Peyer's patch (tissue), 4 donors: Measurements from ENCODE around the gene GINS2. TPM values are rescaled to one million over a fixed set of nuclear protein-coding genes. Genes with fewer than 3 reads are reported as not detected.

ENCODE experiments used
- DNase-seq, 3 donors: peaks; one replicate each; pipeline ENCODE4 v3.0.0-alpha.2; 2017 to 2019
- H3K27ac ChIP-seq, 4 donors: fragments of 200-600 bp; sonication (generic); one replicate each; pipeline ENCODE4 v1.5.1; 2016 to 2019
- H3K27me3 ChIP-seq, 2 donors: fragments of 200-600 bp; sonication (generic); one replicate each; pipeline ENCODE4 v1.5.1; 2019
- H3K36me3 ChIP-seq, 3 donors: fragments of 200-600 bp; sonication (generic); one replicate each; pipeline ENCODE4 v1.5.1; 2016 to 2019
- H3K4me1 ChIP-seq, 4 donors: fragments of 200-600 bp; sonication (generic); one replicate each; pipeline ENCODE4 v1.5.1; 2016 to 2019
- H3K4me3 ChIP-seq, 4 donors: fragments of 200-600 bp; sonication (generic); 1 replicate in 3 of 4; 2 replicates in 1 of 4; pipeline ENCODE4 v1.5.1; 2016 to 2019; ENCODE audit warnings: mild to moderate bottlenecking in 1 of 4
- H3K9me3 ChIP-seq, 4 donors: fragments of 200-600 bp; sonication (generic); one replicate each; pipeline ENCODE4 v1.5.1; 2016 to 2019; ENCODE audit warnings: mild to moderate bottlenecking in 1 of 4
- POLR2A ChIP-seq, 2 donors: fragments of 450-650 bp; IDR thresholded peaks; one replicate each; pipeline ENCODE4 v1.5.1; 2017; ENCODE audit warnings: antibody characterized with exemption in 2 of 2, mild to moderate bottlenecking in 2 of 2, moderate library complexity in 2 of 2
- total RNA-seq, 4 donors: library from RNA; depleted of rRNA; stranded (reverse); fragments of >200 nt; gene quantifications; one replicate each; pipeline ENCODE4 v1.1.0, GENCODE V29; 2016
- TF ChIP-seq, protein P1 (sequence below), 6 experiments: fragments of 450-650 bp in 4 of 6; fragments of 200-600 bp in 2 of 6; sonication (generic) in 1 of 6; IDR thresholded peaks; one replicate each; pipeline ENCODE4 v1.5.1; 2017 to 2019; ENCODE audit warnings: antibody characterized with exemption in 6 of 6, mild to moderate bottlenecking in 3 of 6, moderate library complexity in 1 of 6

GINS2 gene
- total RNA-seq, 4 donors from 2014 or later, result 2.9 to 10.7 (median 5.2) TPM

DNA sequence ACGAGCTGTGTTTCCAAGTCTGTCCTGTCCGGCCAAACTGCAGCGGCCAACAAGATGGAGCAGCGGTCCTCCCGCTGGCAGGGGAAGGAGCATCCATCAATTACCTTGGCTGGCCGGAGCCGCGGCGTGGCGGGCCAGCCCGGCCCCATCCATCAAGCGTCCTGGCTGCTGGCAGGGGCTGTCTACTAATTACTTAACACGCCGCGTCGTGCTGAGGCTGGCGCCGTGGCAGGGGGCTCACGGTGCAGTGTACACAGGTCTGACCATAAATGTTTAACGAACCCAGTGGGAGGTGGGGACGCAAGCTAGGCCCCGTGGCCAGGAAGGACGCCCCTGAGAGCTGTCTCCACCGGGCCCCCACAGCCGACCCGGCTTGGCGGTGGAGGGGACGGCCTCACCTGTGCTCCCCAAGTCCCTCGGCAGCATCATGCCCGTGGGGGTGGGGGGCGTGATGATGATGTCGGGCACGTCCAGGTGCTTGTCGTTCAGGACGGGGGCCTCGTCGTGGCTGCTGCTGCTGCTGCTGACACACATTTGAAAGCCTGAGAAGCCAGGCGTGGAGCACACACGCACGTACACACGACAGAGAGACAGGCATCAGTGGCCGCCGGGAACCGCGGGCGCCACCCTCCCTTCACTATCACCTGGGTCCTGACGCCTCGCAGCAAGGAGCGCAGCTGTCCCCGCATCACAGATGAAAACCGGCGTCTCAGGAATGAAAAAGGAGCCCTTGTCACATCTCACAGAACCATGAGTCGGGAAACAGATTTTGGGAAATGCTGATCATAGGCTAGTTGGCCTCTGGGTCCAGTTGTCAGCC lies 21.2 kb upstream of the GINS2 start:
- no peak for DNase-seq
- Histone ChIP-seq H3K27me3 (no peaks in the 10 kb centered on the region), H3K27ac (no peak overlapping the region), H3K4me1 (no peaks in the 10 kb centered on the region), H3K4me3 (no peak overlapping the region), H3K9me3 (no peaks in the 10 kb centered on the region), H3K36me3 (no peaks in the 10 kb centered on the region)
- TF ChIP-seq POLR2A (IDR thresholded peaks at IDR 0.05), result no peak
- TF ChIP-seq, protein P1, sequence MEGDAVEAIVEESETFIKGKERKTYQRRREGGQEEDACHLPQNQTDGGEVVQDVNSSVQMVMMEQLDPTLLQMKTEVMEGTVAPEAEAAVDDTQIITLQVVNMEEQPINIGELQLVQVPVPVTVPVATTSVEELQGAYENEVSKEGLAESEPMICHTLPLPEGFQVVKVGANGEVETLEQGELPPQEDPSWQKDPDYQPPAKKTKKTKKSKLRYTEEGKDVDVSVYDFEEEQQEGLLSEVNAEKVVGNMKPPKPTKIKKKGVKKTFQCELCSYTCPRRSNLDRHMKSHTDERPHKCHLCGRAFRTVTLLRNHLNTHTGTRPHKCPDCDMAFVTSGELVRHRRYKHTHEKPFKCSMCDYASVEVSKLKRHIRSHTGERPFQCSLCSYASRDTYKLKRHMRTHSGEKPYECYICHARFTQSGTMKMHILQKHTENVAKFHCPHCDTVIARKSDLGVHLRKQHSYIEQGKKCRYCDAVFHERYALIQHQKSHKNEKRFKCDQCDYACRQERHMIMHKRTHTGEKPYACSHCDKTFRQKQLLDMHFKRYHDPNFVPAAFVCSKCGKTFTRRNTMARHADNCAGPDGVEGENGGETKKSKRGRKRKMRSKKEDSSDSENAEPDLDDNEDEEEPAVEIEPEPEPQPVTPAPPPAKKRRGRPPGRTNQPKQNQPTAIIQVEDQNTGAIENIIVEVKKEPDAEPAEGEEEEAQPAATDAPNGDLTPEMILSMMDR (IDR thresholded peaks at IDR 0.05), result no peak

GRCh38 chr16:85708338-85708737 lies 19.6 kb upstream of the GINS2 start:
- Histone ChIP-seq H3K4me3 (no peak overlapping the region), H3K27me3 (no peaks in the 10 kb centered on the region), H3K27ac (no peak overlapping the region), H3K9me3 (no peaks in the 10 kb centered on the region), H3K4me1 (no peaks in the 10 kb centered on the region), H3K36me3 (no peaks in the 10 kb centered on the region)
- DNase-seq, result no peak
- no peak for TF ChIP-seq POLR2A (IDR thresholded peaks at IDR 0.05)
- TF ChIP-seq, protein P1 (IDR thresholded peaks at IDR 0.05), result no peak

DNA sequence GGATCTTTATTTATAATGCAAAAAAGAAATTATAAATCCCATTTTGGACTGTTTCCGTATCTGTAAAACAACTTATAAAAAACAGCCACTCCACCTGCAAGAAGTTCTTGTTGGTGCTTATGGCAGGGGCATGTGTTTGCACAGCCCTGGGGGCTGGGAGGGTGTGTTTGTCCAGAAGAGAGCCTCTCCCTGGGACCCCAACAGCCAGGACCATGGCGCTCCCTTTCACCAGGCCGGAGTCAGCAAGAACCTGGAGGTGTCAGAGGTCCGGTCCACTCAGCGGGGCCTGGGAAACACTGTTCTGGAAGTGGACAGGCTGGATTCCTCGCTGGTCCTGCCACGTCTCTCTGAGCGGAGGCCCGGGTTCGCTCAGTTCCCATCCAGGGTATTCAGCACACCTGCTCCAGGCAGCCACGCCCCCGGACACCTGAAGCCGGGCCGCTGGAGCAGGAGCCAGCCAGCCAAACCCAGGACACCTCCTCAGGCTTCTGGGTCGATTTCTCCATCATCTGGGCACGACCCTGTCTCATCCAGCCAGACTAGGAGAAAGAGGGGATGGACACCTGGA lies 18.9 kb upstream of the GINS2 start:
- H3K4me1 ChIP-seq, result no peaks in the 10 kb centered on the region
- H3K9me3 ChIP-seq, result no peaks in the 10 kb centered on the region
- H3K36me3 ChIP-seq, result no peaks in the 10 kb centered on the region
- H3K4me3 ChIP-seq, result no peak overlapping the region
- TF ChIP-seq, protein P1 (IDR thresholded peaks at IDR 0.05), result no peak
- no peak for TF ChIP-seq POLR2A (IDR thresholded peaks at IDR 0.05)
- no peak for DNase-seq
- H3K27ac ChIP-seq, result no peak overlapping the region
- H3K27me3 ChIP-seq, result no peaks in the 10 kb centered on the region

DNA sequence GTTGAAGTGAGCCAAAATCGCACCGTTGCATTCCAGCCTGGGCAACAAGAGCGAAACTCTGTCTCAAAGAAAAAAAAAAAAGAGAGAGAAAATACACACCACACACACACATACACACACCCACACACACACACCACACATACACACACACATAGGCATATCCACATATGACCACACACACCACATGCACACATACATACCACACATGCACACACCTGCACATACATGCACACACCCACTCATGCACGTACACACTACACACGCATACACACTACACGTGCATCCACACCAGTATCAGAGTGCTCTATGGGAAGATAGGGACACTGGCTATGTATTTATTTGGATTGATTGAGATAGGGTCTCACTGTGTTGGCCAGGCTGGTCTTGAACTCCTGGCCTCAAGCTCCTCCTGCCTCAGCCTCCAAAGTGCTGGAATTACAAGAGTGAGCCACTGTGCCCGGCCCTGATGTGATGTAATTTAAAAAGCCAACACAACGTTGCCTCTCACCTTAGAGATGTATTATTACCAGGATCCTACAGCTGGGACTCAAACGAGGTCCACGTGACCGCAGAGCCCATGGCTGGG lies 17.8 kb upstream of the GINS2 start:
- no peak for TF ChIP-seq POLR2A (IDR thresholded peaks at IDR 0.05)
- TF ChIP-seq, protein P1 (IDR thresholded peaks at IDR 0.05), result no peak
- Histone ChIP-seq H3K36me3 (no peaks in the 10 kb centered on the region), H3K9me3 (no peaks in the 10 kb centered on the region)

GRCh38 chr16:85704900-85705846 lies 16.4 kb upstream of the GINS2 start:
- DNase-seq, result no peak
- no peaks in the 10 kb centered on the region for H3K9me3 ChIP-seq
- H3K4me1 ChIP-seq, result no peaks in the 10 kb centered on the region
- no peak overlapping the region for H3K27ac ChIP-seq
- no peak overlapping the region for H3K4me3 ChIP-seq
- no peaks in the 10 kb centered on the region for H3K36me3 ChIP-seq
- TF ChIP-seq, protein P1 (IDR thresholded peaks at IDR 0.05), result no peak
- TF ChIP-seq POLR2A (IDR thresholded peaks at IDR 0.05), result no peak
- H3K27me3 ChIP-seq, result no peaks in the 10 kb centered on the region

More for the DNA sequence above, 17.8 kb upstream of the GINS2 start:
- H3K27ac ChIP-seq, result no peak overlapping the region
- H3K4me3 ChIP-seq, result no peak overlapping the region
- no peaks in the 10 kb centered on the region for H3K27me3 ChIP-seq
- no peak for DNase-seq
- no peaks in the 10 kb centered on the region for H3K4me1 ChIP-seq
